HG03175 (cell line): ENCODE results near the gene TIAM2.
"Not testable (repeated sequence)": the region's sequence is repeated elsewhere in the genome, so short reads cannot be mapped to it uniquely, and the experiment has no call there.

ENCODE experiments used
- ATAC-seq: cut with Tn5 transposase; IDR thresholded peaks from one replicate; pipeline ENCODE4 v1.9.1; 2021; ENCODE audit warnings: mild to moderate bottlenecking, moderate library complexity; ENCODE audit not compliant: unreplicated experiment

TIAM2 gene

GRCh38 chr6:155090166-155090565 lies 95.1 kb downstream of the TIAM2 start:
- ATAC-seq = no peak

GRCh38 chr6:155091756-155092155 lies 96.6 kb downstream of the TIAM2 start:
- ATAC-seq = no peak

GRCh38 chr6:155093430-155093829 lies 98.3 kb downstream of the TIAM2 start:
- ATAC-seq = no peak

GRCh38 chr6:155100087-155100486 lies 105.0 kb downstream of the TIAM2 start:
- ATAC-seq = no peak

- ATAC-seq = no peak
Measured at GRCh38 chr6:155100591-155100990, 105.5 kb downstream of the TIAM2 start.

- not testable (repeated sequence) for ATAC-seq
Measured at GRCh38 chr6:155103083-155103645, 108.0 kb downstream of the TIAM2 start.

GRCh38 chr6:155103816-155104366 lies 108.8 kb downstream of the TIAM2 start:
- ATAC-seq = no peak

GRCh38 chr6:155106456-155107115 lies 111.5 kb downstream of the TIAM2 start:
- no peak for ATAC-seq

GRCh38 chr6:155107432-155108069 lies 112.4 kb downstream of the TIAM2 start:
- ATAC-seq = no peak

- no peak for ATAC-seq
Measured at GRCh38 chr6:155108070-155108820, 113.1 kb downstream of the TIAM2 start.

- ATAC-seq = no peak
Measured at GRCh38 chr6:155110721-155111120, 115.6 kb downstream of the TIAM2 start.

GRCh38 chr6:155112757-155113156 lies 117.6 kb downstream of the TIAM2 start:
- ATAC-seq = no peak

GRCh38 chr6:155115893-155116570 lies 120.9 kb downstream of the TIAM2 start:
- ATAC-seq = no peak

- no peak for ATAC-seq
Measured at GRCh38 chr6:155116571-155116910, 121.4 kb downstream of the TIAM2 start.

- no peak for ATAC-seq
Measured at GRCh38 chr6:155117256-155117655, 122.1 kb downstream of the TIAM2 start.

- no peak for ATAC-seq
Measured at GRCh38 chr6:155117785-155118184, 122.7 kb downstream of the TIAM2 start.

GRCh38 chr6:155119201-155119600 lies 124.1 kb downstream of the TIAM2 start:
- ATAC-seq = not testable (repeated sequence)

- no peak for ATAC-seq
Measured at GRCh38 chr6:155120034-155120433, 124.9 kb downstream of the TIAM2 start.

GRCh38 chr6:155121294-155121693 lies 126.2 kb downstream of the TIAM2 start:
- no peak for ATAC-seq

GRCh38 chr6:155121699-155122098 lies 126.6 kb downstream of the TIAM2 start:
- no peak for ATAC-seq
